CD4-positive, alpha-beta T cell treated with Interleukin-15 for 4 hours (primary cell): ENCODE data around the gene CCDC92.

Experiments
- DNase-seq: peaks from one replicate; pipeline ENCODE4 v3.0.0-alpha.2; 2020; ENCODE audit warnings: low spot score

CCDC92 gene

GRCh38 chr12:123976227-123976826 lies 3.7 kb upstream of the CCDC92 start:
- DNase-seq = no peak

- no peak for DNase-seq
These were observed 1.1 kb upstream of the CCDC92 start for GRCh38 chr12:123973552-123974341.

- DNase-seq = peak; percentile 31
These were observed 718 bp downstream of the CCDC92 start for GRCh38 chr12:123971770-123972456.

GRCh38 chr12:123971449-123971769 lies 1.2 kb downstream of the CCDC92 start:
- no peak for DNase-seq

GRCh38 chr12:123967121-123967586 lies 5.5 kb downstream of the CCDC92 start:
- no peak for DNase-seq

- no peak for DNase-seq
These were observed 6.0 kb downstream of the CCDC92 start for GRCh38 chr12:123966596-123966995.

- no peak for DNase-seq
These were observed 7.2 kb downstream of the CCDC92 start for GRCh38 chr12:123965382-123965781.

GRCh38 chr12:123963821-123964220 lies 8.8 kb downstream of the CCDC92 start:
- DNase-seq = no peak

GRCh38 chr12:123962513-123962912 lies 10.1 kb downstream of the CCDC92 start:
- no peak for DNase-seq

GRCh38 chr12:123961585-123962345 lies 10.9 kb downstream of the CCDC92 start:
- no peak for DNase-seq

- no peak for DNase-seq
These were observed 11.8 kb downstream of the CCDC92 start for GRCh38 chr12:123960856-123961255.

- DNase-seq = no peak
These were observed 12.4 kb downstream of the CCDC92 start for GRCh38 chr12:123960029-123960735.

GRCh38 chr12:123958876-123959275 lies 13.8 kb downstream of the CCDC92 start:
- no peak for DNase-seq

GRCh38 chr12:123958462-123958861 lies 14.2 kb downstream of the CCDC92 start:
- no peak for DNase-seq

- no peak for DNase-seq
These were observed 15.4 kb downstream of the CCDC92 start for GRCh38 chr12:123957196-123957595.

- DNase-seq = no peak
These were observed 16.4 kb downstream of the CCDC92 start for GRCh38 chr12:123956249-123956648.

GRCh38 chr12:123954647-123955350 lies 17.8 kb downstream of the CCDC92 start:
- no peak for DNase-seq

GRCh38 chr12:123952037-123952436 lies 20.6 kb downstream of the CCDC92 start:
- DNase-seq = no peak

- no peak for DNase-seq
These were observed 21.2 kb downstream of the CCDC92 start for GRCh38 chr12:123951467-123951866.

- DNase-seq = no peak
These were observed 21.9 kb downstream of the CCDC92 start for GRCh38 chr12:123950476-123951349.
